Measurements from ENCODE around the gene SMYD3.
"Not testable (repeated sequence)": the region's sequence is repeated elsewhere in the genome, so short reads cannot be mapped to it uniquely, and the experiment has no call there.

SMYD3 gene

DNA sequence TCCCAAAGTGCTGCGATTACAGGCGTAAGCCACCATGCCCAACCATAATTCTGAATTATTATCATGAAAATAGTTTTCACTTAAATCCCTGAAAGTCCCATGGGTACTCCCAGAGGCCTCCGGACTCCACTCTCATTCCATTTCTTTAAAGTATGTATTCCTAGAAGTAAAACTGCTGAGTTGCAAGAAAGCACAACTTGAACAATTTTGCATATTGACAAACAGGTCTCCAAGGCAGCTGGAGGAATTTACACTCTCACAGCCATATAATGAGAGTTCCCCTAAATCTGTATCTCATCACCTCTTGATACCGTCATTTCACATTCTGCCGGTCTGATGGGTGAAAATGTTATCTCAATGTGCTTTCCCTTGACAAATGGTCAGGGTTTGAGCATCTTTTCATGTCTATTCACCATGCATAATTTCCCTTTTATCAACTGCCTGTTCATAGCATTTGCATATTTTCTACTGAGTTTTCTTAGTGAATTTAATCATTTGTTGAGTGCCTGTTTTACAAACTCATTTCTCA is 129.4 kb downstream of the SMYD3 start:
- no peak overlapping the region for H3K9ac ChIP-seq (ENCODE audit: low read length)
- H3K9me3 ChIP-seq (ENCODE audit: control insufficient read depth, low read length): no peaks in the 10 kb centered on the region
- DNase-seq (ENCODE audit: low read depth): no peak
- no peaks in the 10 kb centered on the region for H3K36me3 ChIP-seq (ENCODE audit: control insufficient read depth, insufficient read depth, low read length, severe bottlenecking)
- no peaks in the 10 kb centered on the region for H3K4me1 ChIP-seq (ENCODE audit: control insufficient read depth, insufficient read depth, low read length)
- no peak overlapping the region for H3K4me3 ChIP-seq (ENCODE audit: low read length)
- no peaks in the 10 kb centered on the region for H3K27me3 ChIP-seq (replicated peaks; ENCODE audit: control insufficient read depth, insufficient read depth, low read length)

DNA sequence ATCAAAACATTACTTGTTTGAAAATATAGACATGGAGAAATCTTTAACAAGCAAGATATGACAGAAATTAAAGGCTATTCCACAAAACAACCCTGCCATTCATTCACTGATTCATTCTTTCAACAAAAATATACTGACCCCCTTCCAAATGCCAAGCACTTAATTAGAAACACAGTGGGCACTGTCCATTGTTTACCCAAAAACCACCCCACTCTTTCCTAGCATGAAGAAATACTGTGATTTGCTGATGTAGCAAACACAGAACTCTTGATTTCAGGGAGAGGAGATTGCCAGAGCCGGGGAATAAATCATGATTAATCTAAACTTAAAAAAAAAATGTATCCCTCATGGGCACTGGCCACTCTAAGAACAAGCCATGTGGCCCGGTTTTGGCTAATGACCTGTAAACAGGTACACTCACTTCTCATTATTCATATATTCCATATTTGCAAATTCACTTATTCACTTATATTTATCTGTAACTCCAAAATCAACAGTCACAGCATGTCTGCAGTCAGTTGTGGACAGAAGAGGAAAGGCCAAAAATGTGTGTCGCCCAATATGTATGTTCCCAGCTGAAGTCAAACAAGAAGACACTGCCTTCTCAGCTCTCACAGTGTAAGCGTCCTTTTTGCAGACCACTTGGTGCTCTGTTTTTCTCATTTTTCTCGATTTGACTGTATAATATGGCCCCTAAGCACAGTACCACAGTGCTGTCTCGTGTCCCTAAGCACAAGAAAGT is 133.1 kb downstream of the SMYD3 start:
- Histone ChIP-seq H3K9ac (ENCODE audit: low read length) (no peak overlapping the region), H3K4me1 (ENCODE audit: control insufficient read depth, insufficient read depth, low read length) (no peaks in the 10 kb centered on the region), H3K9me3 (ENCODE audit: control insufficient read depth, low read length) (no peaks in the 10 kb centered on the region), H3K4me3 (ENCODE audit: low read length) (no peak overlapping the region), H3K36me3 (ENCODE audit: control insufficient read depth, insufficient read depth, low read length, severe bottlenecking) (no peaks in the 10 kb centered on the region), H3K27me3 (replicated peaks; ENCODE audit: control insufficient read depth, insufficient read depth, low read length) (no peaks in the 10 kb centered on the region)
- no peak for DNase-seq (ENCODE audit: low read depth)

DNA sequence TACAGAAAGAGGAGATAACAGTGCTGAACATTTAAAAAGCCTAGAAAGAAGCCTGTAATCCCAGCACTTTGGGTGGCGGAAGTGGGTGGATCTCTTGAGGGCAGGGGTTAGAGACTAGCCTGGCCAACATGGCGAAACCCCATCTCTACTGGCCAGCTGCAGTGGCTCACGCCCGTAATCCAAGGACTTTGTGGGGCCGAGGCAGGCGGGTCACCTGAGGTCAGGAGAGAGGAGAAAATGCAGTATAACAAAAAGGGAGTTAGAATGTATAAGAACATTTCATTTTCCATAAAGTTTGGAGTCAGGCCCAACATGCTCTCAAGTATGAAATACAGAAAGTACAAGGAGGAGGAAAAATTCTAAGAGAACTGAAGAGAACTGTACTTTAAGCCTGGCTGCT is 134.5 kb downstream of the SMYD3 start:
- H3K4me1 ChIP-seq (ENCODE audit: control insufficient read depth, insufficient read depth, low read length): no peaks in the 10 kb centered on the region
- no peak for DNase-seq (ENCODE audit: low read depth)
- no peak overlapping the region for H3K4me3 ChIP-seq (ENCODE audit: low read length)
- H3K9me3 ChIP-seq (ENCODE audit: control insufficient read depth, low read length): no peaks in the 10 kb centered on the region
- no peak overlapping the region for H3K9ac ChIP-seq (ENCODE audit: low read length)
- H3K36me3 ChIP-seq (ENCODE audit: control insufficient read depth, insufficient read depth, low read length, severe bottlenecking): no peaks in the 10 kb centered on the region
- H3K27me3 ChIP-seq (replicated peaks; ENCODE audit: control insufficient read depth, insufficient read depth, low read length): no peaks in the 10 kb centered on the region

DNA sequence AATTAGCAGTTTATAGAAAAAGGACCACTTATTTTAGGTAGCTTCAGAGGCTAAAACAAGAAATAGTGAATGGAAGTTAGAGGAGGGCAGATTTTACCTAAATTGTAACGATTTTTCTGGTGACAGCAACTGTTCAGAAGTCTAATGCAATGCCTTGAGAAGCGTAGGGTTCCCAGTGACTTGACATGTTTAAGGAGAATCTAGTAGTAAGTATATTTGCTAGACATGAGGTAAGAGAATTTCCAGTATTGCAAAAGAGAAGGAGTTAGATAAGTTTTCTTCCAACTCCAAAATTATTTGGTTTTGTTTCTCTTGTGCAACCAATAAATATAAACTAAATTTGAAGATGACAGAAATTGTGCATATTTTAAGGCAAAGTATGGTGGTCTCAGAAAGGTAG is 140.0 kb downstream of the SMYD3 start:
- Histone ChIP-seq H3K4me1 (ENCODE audit: control insufficient read depth, insufficient read depth, low read length) (peaks cover 5% of the 10 kb centered on the region), H3K27me3 (replicated peaks; ENCODE audit: control insufficient read depth, insufficient read depth, low read length) (no peaks in the 10 kb centered on the region), H3K9me3 (ENCODE audit: control insufficient read depth, low read length) (no peaks in the 10 kb centered on the region), H3K36me3 (ENCODE audit: control insufficient read depth, insufficient read depth, low read length, severe bottlenecking) (no peaks in the 10 kb centered on the region), H3K9ac (ENCODE audit: low read length) (no peak overlapping the region), H3K4me3 (ENCODE audit: low read length) (no peak overlapping the region)
- peak; percentile 32 for DNase-seq (ENCODE audit: low read depth)

DNA sequence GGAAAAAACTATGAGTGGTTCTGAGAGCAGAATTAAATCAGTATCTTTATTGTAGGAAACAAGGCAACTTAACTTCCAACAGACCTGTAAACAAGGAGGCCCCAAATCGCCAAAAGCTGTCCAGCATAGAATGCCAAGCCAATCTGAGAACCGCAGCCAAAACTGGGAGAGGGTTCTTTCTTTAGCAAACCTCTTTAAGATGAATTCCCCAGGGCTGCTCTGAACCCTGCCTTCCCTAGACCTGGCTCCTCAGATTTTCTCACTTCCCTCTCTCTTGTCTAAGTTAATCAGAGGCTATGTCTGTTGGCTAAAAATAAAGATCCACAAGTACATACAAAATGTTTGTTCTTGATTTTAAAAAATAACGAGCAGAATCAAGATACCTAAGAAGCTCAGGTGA is 141.4 kb downstream of the SMYD3 start:
- DNase-seq (ENCODE audit: low read depth): no peak
- Histone ChIP-seq H3K27me3 (replicated peaks; ENCODE audit: control insufficient read depth, insufficient read depth, low read length) (no peaks in the 10 kb centered on the region), H3K4me3 (ENCODE audit: low read length) (no peak overlapping the region), H3K36me3 (ENCODE audit: control insufficient read depth, insufficient read depth, low read length, severe bottlenecking) (no peaks in the 10 kb centered on the region), H3K9me3 (ENCODE audit: control insufficient read depth, low read length) (no peaks in the 10 kb centered on the region), H3K4me1 (ENCODE audit: control insufficient read depth, insufficient read depth, low read length) (peaks cover 5% of the 10 kb centered on the region), H3K9ac (ENCODE audit: low read length) (no peak overlapping the region)

DNA sequence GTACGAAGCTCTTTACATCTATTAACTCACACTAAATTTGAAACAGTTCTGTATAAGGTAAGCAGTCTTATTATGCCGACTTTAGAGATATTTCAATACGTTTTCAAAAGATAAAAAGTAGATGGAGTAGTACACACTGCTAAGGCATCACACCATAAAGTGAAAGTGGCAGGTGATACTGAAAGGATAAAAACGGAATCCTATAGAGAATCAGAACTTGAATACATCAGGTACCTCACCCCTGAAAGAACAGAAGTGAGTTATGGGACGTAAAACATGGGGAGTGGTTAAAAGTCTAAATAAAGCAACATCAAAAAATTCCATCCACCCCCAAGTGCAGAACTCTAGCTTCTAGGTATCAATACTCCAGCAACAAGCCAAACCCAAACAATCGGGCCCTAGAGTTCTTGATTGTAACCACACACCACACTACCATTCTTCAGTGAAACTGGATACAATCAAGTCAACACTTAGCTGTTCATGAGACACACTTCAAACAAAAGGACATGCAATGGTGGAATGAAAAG is 142.6 kb downstream of the SMYD3 start:
- no peaks in the 10 kb centered on the region for H3K9me3 ChIP-seq (ENCODE audit: control insufficient read depth, low read length)

DNA sequence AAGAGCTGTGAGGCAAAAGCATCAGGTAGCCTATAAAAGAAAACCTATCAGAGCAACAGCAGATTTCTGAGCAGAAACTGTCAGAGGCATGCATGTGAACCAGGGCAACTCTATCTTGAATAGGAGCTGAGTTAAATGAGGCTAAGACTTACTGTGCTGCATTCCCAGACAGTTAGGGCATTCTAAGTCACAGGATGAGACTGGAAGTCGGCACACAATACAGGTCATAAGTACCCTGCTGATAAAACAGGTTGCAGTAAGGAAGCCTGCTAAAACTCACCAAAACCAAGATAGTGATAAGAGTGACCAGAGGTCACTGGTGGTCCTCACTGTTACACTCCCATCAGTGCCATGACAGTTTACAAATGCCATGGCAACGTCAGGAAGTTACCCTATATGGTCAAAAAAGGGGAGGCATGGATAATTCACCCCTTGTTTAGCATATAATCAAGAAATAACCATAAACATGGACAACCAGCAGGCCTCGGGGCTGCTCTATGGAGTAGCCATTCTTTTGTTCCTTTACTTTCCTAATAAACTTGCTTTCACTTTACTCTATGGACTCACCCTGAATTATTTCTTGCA is 150.0 kb downstream of the SMYD3 start:
- H3K9ac ChIP-seq (ENCODE audit: low read length); H3K4me3 ChIP-seq (ENCODE audit: low read length); H3K9me3 ChIP-seq (ENCODE audit: control insufficient read depth, low read length); H3K4me1 ChIP-seq (ENCODE audit: control insufficient read depth, insufficient read depth, low read length); DNase-seq (ENCODE audit: low read depth); H3K27me3 ChIP-seq (replicated peaks; ENCODE audit: control insufficient read depth, insufficient read depth, low read length); H3K36me3 ChIP-seq (ENCODE audit: control insufficient read depth, insufficient read depth, low read length, severe bottlenecking): not testable (repeated sequence)

More for the DNA sequence above, 142.6 kb downstream of the SMYD3 start:
- no peak overlapping the region for H3K9ac ChIP-seq (ENCODE audit: low read length)
- DNase-seq (ENCODE audit: low read depth): no peak
- no peak overlapping the region for H3K4me3 ChIP-seq (ENCODE audit: low read length)
- H3K36me3 ChIP-seq (ENCODE audit: control insufficient read depth, insufficient read depth, low read length, severe bottlenecking): no peaks in the 10 kb centered on the region
- H3K27me3 ChIP-seq (replicated peaks; ENCODE audit: control insufficient read depth, insufficient read depth, low read length): no peaks in the 10 kb centered on the region
- H3K4me1 ChIP-seq (ENCODE audit: control insufficient read depth, insufficient read depth, low read length): peaks cover 5% of the 10 kb centered on the region

DNA sequence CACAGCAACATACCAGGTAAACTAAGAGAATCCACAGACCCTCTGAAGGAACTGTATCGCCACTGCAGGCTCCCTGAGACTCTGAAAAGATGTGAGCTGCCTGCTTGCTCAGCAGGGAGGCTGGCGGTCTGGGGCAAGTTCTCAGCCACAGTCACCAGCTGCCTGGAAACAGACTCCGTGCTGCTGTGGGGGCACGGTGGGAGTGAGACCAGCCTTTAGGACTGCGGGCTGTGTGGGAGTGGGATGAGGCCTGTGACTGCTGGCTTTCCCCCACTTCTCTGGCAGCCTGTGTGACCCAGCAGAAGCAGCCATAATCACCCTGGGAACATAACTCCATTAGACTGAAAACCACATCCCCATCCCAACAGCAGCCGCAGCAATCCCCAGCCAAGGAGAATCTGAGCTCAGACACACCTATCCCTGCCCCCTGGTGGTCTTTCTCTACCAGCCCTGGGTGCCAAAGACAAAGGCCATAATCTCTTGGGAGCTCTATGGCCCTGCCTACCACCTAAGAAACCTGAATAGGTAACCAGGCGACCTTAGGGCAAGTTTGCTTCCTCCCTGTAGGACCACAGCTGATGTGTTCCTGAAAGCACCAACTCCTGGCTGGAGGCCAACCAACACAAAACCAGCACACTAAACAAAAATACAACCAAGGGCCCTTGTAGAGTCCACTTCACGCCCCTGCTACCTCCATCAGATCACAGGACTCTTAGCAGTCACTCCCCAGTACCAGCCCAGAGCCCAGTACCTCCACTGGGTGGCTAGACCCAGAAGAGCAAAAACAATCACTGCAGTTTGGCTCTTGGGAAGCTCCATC is 151.5 kb downstream of the SMYD3 start:
- no peaks in the 10 kb centered on the region for H3K4me1 ChIP-seq (ENCODE audit: control insufficient read depth, insufficient read depth, low read length)
- no peaks in the 10 kb centered on the region for H3K9me3 ChIP-seq (ENCODE audit: control insufficient read depth, low read length)
- no peaks in the 10 kb centered on the region for H3K36me3 ChIP-seq (ENCODE audit: control insufficient read depth, insufficient read depth, low read length, severe bottlenecking)
- DNase-seq (ENCODE audit: low read depth): no peak
- H3K9ac ChIP-seq (ENCODE audit: low read length): no peak overlapping the region
- no peaks in the 10 kb centered on the region for H3K27me3 ChIP-seq (replicated peaks; ENCODE audit: control insufficient read depth, insufficient read depth, low read length)
- H3K4me3 ChIP-seq (ENCODE audit: low read length): no peak overlapping the region

DNA sequence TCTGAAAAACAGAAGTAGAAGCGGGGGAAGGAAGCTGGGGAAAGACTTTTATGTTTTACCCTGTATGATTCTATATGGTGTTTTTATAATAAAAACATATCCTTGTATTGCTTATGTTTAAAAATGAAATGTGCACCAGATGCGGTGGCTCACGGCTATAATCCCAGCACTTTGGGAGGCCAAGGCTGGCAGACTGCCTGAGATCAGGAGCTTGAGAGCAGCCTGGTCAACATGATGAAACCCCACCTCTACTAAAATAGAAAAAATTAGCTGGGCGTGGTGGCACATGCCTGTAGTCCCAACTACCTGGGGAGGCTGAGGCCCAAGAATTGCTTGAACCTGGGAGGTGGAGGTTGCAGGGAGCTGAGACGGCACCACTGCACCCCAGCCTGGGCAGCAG is 155.4 kb downstream of the SMYD3 start:
- no peak for DNase-seq (ENCODE audit: low read depth)
- no peaks in the 10 kb centered on the region for H3K36me3 ChIP-seq (ENCODE audit: control insufficient read depth, insufficient read depth, low read length, severe bottlenecking)
- no peak overlapping the region for H3K9ac ChIP-seq (ENCODE audit: low read length)

DNA sequence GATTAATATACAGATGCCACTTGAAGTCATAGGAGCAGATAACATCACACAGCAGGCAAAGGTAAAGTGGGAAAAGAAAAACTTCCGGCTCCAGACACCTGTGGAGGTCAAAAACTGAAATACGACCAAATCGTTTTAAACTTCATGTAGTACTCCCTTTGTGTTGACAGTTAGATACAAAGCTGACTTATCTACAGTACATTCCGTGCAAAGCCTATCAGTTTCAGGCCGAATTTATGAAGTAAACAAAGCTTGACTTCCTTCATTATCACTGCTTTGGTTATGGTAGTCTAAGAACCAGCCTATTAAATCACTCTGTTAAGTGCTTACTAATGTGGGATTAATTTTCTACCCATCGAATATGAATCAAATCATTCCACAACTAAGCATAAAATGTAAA is 156.3 kb downstream of the SMYD3 start:
- no peak for DNase-seq (ENCODE audit: low read depth)
- Histone ChIP-seq H3K4me1 (ENCODE audit: control insufficient read depth, insufficient read depth, low read length) (no peaks in the 10 kb centered on the region), H3K4me3 (ENCODE audit: low read length) (no peak overlapping the region), H3K36me3 (ENCODE audit: control insufficient read depth, insufficient read depth, low read length, severe bottlenecking) (no peaks in the 10 kb centered on the region), H3K27me3 (replicated peaks; ENCODE audit: control insufficient read depth, insufficient read depth, low read length) (no peaks in the 10 kb centered on the region), H3K9me3 (ENCODE audit: control insufficient read depth, low read length) (no peaks in the 10 kb centered on the region), H3K9ac (ENCODE audit: low read length) (no peak overlapping the region)

More for the DNA sequence above, 155.4 kb downstream of the SMYD3 start:
- no peaks in the 10 kb centered on the region for H3K9me3 ChIP-seq (ENCODE audit: control insufficient read depth, low read length)
- H3K4me3 ChIP-seq (ENCODE audit: low read length): no peak overlapping the region
- H3K4me1 ChIP-seq (ENCODE audit: control insufficient read depth, insufficient read depth, low read length): no peaks in the 10 kb centered on the region
- H3K27me3 ChIP-seq (replicated peaks; ENCODE audit: control insufficient read depth, insufficient read depth, low read length): no peaks in the 10 kb centered on the region

DNA sequence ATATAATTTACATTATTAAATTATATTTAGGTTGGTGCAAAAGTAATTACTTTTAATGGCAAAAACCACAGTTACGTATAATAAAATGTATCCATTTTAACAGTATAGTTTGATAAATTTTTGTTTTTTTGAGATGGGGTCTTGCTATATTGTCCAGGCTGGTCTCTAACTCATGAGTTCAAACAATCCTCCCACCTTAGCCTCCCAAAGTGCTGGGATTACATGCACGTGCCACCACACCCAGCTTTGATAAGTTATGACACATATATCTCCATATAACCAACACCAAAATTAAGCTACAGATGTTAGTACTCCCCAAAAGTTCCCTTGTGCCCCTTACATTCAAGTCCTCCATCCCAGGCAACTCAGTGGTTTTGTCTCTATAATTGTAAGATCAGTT is 163.1 kb downstream of the SMYD3 start:
- no peak overlapping the region for H3K4me3 ChIP-seq (ENCODE audit: low read length)
- H3K27me3 ChIP-seq (replicated peaks; ENCODE audit: control insufficient read depth, insufficient read depth, low read length): no peaks in the 10 kb centered on the region
- no peaks in the 10 kb centered on the region for H3K36me3 ChIP-seq (ENCODE audit: control insufficient read depth, insufficient read depth, low read length, severe bottlenecking)
- no peak for DNase-seq (ENCODE audit: low read depth)
- H3K4me1 ChIP-seq (ENCODE audit: control insufficient read depth, insufficient read depth, low read length): no peaks in the 10 kb centered on the region
- H3K9me3 ChIP-seq (ENCODE audit: control insufficient read depth, low read length): peaks cover 3% of the 10 kb centered on the region
- no peak overlapping the region for H3K9ac ChIP-seq (ENCODE audit: low read length)

Data from adipocyte (in vitro differentiated cells).